Activated gamma-delta T cell treated with anti-CD3 and anti-CD28 coated beads, Interleukin-2, amount 50 U/mL, for 16 hours (primary cell): Measurements from ENCODE around the gene SMIM34.

Experiments used
- DNase-seq: peaks from one replicate; pipeline ENCODE4 v3.0.0-alpha.2; 2020; ENCODE audit warnings: low read depth

SMIM34 gene

GRCh38 chr21:34372321-34372720 is 51.4 kb downstream of the SMIM34 start:
- DNase-seq, result no peak

- no peak for DNase-seq
Measured at GRCh38 chr21:34369741-34370140, 54.0 kb downstream of the SMIM34 start.
